Stimulated activated CD4-positive, alpha-beta T cell treated with anti-CD3 and anti-CD28 coated beads, Interleukin-15, amount 100 ng/mL, for 24 hours (primary cell): Measurements from ENCODE around the gene KIF9.
"Not testable (repeated sequence)": the region's sequence is repeated elsewhere in the genome, so short reads cannot be mapped to it uniquely, and the experiment has no call there.

ENCODE experiments used
- DNase-seq: peaks from one replicate; pipeline ENCODE4 v3.0.0-alpha.2; 2020

KIF9 gene

DNA sequence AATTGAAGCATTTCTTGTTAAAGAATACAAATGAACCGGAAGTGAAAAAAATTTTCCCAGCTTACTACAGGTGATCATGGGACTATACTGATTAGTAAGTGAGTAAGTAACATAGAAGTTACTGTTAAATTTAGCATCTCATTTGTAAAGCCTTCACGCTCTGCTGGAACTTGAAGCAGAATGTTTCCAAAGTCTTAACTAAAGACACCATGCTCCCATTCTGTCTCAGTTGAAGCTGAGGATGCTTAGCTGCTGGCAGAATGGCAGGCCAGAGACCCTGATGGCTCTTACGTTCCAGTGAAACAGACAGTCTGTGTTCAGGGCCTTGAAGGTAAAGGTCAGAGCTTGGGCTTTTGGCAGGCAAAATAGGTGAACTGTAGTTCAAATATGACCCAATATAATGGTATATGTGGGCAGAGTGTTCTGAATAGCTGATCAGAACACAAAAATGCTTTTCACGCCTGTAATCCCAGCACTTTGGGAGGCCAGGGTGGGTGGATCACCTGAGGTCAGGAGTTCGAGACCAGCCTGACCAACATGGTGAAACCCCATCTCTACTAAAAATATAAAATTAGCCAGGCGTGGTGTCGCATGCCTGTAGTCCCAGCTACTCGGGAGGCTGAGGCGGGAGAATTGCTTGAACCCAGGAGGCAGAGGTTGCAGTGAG is 9.3 kb upstream of the KIF9 start:
- DNase-seq: not testable (repeated sequence)

DNA sequence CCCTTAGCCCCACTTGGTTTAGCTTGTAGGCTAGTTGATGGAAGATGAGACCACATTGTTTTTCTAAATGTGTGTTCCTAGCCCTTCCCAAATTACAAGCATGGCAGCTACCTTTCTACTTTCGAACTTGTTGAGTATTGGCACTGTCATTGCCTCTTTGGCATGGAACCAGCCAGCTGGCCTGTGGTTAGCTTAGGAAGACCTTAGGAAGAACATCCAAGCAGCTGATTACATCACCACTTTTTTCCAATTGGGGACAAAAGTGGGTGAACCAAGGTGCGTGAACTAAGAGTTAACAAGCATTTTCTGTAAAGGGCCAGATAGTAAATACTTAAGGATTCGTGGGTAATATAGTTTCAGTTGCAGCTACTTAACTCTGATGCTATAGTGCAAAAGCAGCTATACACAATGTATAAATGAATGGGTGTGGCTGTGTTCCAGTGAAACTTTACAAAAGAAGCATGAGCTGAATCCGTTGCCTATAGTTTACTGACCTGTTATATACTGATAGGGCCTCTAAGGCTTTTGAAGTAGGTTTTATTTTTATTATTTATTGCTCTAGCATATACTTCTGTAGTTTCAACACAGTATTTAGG is 8.7 kb upstream of the KIF9 start:
- DNase-seq: no peak

DNA sequence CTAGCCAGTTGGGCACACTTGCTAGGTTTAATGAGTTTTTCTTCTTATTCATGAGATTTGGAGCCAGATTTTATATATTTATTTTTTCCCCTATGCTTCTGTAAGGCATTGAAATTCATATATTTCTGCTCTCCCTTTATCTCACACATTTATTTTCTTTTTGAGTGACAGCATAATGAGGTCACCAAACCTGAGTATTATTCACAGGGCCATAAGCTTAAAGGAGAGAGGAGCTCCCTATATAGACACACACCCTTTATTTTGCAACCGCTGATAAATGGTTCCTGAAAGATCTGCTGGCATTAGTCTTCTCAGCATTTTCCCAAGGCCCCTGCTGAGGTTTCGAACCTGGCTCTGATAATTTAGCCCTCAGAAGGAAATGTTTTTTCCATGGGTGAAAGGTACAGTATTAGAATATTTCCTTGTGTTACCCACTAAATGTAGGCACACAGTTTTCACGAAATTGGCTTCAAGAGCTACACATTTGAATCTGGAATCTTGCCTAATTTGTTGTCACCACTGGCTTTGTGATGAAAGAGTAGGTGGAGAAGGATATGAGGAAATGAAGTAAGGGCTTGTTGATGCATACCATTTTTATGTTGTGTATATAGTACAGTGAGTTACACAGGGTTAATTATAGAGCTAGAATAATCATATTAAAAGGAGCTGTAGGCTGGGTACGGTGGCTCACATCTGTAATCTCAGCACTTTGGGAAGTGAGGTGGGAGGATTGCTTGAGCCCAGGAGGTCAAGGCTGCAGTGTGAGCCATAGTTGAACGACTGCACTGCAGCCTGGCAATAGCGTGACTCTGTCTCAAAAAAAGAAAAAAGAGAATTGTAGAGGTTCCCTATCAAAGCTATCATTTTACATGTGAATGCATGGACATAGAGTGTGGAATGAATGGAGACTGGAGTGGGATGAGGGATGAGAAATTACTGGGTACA is 6.6 kb upstream of the KIF9 start:
- DNase-seq: no peak

DNA sequence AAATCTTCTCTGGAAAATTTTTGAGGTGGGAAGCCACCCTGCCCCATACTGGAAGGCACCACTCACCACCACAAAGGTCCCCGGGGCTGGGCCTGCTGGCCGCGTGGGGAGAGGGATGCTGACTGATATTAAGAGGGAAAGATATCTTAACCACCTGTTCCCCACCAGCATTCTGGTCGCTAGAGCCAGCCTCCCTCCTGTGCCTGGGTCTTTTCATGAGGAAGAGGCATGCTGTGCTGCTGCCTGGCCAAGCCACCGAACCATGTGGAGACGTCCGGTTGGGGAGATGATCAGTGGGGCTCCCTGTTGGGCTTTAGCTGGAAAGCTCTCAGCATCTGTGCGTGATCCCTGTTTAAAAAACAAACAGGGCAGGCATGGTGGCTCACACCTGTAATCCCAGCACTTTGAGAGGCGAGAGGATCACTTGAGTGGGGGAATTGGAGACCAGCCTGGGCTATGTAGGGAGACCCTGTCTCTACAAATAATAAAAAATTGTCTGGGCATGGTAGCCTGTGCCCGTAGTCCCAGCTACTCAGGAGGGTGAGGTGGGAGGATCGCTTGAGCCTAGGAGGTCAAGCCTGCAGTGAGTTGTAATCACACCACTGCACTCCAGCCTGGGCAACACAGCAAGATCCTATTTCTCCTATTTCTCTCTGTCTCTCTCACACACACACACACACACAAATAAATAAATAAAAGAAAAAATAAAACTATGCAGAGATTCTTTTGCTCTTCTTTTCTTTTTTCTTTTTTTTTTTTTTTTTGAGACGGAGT is 1.2 kb upstream of the KIF9 start:
- DNase-seq: peak; percentile 66

DNA sequence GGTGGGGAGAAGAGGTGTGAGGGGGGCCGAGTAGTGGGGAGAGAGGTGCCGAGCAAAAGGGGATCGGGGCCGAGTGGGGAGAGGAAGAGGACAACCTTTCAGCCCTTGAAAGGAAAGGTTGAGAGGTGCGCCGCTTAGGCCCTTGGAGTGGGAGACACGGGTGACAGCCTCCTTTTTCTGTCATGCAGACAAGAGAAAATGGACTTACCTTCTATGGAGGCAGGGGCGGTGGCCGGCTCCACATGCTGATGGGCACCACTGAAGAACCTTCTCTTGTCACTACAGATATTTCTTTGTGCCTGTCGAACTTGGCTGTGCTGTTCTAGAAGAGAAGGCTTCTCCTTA is 566 bp upstream of the KIF9 start:
- peak; percentile 44 for DNase-seq

DNA sequence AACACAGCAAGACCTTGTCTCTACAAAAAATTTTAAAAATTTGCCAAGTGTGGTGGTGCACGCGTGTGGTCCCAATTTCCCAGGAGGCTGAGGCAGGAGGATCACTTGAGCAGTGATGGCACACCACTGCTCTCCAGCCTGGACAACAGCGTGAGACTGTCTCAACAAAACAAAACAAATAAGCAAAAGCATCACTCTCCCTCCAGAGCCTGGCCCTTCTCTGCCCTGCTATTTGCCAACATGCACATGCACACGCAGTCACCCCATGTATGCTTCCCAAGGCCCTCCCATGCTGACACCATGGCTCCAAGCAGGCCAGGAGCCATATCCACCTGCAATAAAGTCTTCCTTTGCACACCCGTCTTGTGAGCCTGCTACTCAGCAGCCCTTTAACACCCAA is 2.1 kb downstream of the KIF9 start:
- no peak for DNase-seq

DNA sequence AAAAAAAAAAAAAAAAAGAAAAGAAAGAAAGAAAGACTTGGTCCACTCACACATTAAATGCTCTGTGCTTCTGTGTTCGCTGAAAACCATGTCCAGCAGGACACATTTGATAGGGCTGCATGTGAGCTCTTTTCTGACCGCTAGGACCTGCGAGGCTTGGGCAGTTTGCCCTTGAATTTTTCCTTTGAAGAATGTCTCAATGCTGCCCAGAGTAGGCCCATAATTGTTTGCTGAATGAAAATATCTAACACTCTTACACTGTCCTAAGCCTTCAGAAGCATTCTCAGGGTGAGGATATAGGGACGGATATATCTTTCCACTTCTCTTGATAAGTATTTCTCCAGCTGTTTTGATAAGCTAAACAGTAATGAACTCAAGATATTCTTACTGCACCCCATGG is 6.0 kb downstream of the KIF9 start:
- DNase-seq: no peak

DNA sequence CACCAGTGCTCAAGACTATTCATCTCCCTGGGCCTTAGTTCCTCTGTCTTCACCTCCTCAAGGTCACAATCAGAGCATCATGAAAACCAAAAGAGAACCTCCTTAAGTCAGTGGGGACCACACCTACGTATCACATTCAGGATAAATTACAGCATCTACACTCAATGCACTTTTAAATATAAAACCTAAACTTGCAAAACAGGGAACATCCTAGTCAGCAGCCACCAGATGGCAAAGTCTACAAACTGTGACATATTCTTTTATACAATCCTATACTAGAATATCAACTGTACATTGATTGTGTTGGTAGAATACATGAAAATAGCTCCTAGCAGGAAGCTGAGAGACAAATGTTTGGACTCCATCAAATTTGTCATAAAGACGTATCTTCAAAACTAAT is 7.9 kb downstream of the KIF9 start:
- no peak for DNase-seq

DNA sequence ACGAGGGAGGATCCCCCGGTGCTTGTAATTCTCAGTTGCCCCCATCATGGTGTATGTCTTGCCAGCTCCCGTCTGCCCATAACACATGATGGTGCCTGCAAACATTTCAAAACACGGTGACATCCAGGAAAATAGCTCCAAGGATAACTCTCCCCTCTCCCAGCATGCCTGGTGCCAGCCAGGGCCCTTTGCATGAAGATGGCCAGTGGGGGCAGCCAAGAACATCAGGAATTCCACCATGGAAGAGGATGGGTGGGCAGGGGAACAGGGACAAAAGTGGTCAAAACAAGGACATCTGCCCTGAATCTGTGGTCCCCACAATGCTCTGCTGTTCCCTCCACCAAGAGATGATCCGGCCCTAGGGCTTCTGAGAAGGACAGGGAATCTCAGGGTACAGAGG is 9.0 kb downstream of the KIF9 start:
- DNase-seq: no peak

DNA sequence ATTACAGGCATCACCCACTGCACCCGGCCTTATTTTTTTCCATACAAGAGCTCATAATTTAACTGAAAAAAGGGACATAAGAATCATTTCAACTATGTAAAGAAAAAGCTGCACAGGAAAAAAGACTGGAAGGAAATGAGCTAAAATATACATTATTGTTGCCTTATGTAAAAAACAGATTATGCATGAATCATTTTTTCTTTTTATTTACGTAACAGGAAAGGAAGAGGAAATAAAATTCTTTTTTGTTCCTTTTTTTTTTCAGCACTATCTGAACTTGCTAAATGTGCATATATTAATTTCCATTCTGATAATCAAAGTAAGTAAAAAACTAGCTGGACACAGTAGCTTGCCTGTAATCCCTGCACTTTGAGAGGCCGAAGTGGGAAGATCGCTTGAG is 12.1 kb downstream of the KIF9 start:
- no peak for DNase-seq

DNA sequence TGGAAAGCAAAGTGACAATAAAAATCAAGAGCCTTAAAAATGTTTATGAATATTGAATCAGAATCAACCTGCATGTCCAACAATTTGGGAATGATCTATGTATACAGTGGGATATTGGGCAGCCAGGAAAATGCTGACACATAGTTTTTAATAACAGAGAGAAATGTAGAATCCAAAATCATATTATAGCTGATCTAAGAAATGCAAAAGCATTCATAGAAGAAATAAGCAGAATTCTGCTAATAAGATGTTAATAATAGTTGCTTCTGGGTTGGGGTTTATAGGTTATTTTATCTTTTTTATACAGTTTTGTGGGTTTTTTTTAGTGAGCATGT is 15.1 kb downstream of the KIF9 start:
- DNase-seq: no peak

DNA sequence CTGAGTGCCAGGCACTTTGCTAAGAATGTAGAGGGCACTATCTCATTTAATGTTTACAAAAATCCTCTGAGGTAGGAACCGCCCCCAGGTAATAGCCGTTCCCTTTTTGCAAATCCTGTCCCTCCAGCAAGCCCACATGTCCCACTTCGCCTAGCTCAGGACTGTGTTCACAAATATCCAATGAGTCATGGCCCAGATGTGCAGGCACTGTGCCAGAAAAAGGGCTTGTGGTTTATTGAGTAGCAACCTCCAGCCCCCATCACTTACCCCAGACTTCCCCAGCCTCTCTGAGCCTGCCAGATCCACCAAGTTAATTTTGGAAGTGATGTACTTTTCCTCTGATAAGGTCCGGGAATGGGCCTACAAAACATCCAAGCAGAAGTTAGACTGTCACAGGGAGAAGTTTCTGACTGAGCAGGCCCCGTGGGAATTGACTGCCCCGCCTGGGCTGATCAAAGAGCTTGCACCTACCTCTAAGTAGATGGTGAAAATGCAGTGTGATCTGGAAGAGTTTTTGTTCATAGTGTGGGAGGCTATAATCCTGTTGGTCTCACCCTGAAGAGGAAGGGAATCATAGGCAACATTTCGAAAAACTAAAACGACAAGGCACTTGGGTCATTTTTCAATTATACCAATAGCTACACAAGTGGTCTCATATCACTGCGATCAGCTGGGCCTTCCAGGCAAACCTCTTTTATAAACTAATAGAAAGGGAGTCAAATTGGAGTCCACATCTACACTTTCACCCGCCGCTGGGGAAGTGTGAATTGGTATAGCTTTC is 15.7 kb downstream of the KIF9 start:
- peak; percentile 63 for DNase-seq

DNA sequence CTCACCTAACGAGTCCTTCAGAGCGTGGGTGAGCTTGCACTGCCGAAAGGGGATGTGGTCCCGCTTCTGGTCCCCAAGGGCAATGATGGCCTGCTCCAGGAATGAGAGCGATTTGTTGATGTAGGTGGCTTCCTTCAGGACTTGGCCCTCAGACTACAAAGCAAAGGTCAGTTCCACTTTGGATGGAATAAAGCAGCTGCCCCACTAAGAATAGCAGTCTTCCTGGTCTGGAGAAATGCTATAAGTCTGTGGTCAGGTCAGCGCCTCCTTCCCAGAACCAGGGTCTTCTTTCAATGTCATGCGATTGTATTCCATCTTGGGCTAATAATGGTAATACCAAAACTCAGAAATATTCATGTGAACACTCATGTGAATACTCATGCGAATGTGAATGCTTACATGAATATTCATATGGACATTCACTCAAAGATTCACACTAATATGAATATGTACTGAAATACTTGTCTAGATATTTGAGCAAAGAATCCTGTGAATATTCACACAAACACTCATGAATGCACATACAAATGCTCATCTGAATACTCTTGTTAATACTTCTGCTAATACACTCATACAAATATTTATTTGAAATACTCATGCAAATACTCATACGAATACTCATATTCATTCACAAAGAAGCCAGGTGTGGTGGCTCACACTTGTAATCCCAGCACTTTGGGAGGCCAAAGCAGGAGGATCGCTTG is 16.7 kb downstream of the KIF9 start:
- DNase-seq: no peak

DNA sequence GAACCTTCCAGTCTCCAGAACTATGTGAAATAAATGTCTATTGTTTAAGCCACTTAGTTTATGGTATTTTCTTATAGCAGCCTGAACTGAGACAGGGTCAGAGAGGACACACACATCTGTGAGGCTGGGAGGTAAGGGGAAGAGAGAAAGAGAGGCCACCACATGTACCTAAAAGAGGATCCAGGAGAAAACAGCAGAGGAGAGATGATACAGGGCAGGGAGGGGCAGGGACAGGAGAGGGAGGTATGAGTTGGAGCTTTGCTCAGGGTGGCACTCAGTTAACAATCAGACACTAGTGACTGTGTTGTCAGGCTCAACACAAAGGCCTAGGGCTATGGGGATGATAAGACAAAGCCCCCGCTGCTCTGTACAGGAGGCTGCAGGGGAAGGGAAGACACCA is 17.6 kb downstream of the KIF9 start:
- DNase-seq: no peak

DNA sequence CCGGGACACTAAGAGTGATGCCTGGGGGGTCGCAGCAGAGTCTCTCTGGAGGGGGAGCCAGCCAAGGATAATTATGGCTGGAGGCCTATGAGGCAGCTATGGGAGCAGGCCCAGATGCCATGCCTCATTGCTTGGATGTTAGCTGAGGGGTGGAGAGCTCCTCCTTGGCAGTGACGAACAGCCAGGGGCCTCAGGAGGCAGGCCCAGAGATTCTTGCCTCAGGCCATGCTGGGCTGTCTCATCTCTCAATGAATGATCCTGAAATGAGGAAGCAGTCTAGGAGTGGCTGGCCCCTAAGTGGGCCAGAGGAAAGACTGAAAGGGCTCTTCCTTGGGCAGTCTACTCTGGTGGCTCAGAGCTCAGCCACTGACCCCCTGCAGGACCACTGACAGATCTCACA is 21.3 kb downstream of the KIF9 start:
- DNase-seq: no peak

DNA sequence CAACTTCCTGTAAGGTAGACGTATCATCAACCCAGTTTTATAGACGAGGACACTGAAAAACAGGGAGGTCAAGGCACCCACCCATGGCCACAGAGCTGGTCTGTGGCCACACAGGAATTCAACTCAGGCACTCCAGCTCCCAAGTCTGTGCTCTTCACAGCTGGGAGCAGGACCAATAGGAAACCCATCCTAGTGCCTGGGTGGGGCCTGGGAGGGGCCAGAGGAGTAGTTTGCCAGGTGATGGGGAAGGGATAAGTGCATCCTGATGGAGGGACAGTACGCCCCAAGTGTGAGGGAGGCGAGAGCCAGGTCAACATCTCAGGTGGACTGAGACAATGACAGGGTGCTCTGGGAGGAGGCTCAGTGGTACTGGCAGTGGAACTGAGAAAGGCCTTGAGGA is 22.0 kb downstream of the KIF9 start:
- DNase-seq: no peak

DNA sequence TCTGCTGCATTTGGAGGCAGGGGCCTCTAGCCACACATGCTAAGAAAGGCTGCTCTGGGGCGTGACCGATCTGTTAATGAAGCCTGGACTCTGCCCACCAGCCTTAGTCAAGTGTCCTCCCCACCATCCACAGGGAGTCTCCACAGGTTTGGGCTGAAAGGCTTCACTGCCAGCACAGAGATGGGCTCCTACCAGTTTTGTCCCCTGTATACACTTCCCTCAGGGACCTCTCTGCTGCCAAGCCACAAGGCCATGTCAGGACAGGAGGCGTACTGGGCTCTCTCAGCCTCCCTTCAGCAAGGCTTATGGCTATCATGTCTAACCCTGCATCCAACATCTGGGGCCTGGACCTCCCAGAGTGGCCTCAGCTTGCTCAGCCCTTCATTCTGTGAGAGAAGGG is 23.5 kb downstream of the KIF9 start:
- no peak for DNase-seq

DNA sequence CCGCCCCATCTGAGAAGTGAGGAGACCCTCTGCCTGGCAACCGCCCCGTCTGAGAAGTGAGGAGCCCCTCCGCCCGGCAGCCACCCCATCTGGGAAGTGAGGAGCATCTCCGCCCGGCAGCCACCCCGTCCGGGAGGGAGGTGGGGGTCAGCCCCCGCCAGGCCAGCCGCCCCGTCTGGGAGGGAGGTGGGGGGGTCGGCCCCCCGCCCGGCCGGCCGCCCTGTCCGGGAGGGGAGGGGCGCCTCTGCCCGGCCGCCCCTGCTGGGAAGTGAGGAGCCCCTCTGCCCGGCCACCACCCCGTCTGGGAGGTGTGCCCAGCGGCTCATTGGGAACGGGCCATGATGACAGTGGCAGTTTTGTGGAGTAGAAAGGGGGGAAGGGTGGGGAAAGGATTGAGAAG is 26.3 kb downstream of the KIF9 start:
- not testable (repeated sequence) for DNase-seq

DNA sequence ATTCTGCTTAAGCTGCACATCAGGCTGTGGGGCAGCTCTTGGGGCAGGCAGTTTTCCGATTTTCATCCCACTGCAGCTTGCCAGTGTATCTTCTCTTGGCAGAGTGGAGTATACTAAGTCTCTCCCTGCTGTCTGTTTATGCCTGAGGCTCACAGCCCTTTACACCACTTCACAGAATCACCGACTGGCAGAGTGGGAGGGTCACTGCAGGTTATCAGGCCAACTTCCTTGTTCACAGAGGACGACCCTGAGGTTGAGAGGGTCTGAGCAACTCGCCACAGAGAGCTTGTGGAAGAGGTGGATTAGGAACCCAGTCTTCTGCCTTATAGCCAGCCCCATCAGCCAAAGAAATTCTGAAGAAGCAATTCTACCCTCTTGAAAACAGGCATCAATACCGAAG is 30.9 kb downstream of the KIF9 start:
- DNase-seq: no peak

DNA sequence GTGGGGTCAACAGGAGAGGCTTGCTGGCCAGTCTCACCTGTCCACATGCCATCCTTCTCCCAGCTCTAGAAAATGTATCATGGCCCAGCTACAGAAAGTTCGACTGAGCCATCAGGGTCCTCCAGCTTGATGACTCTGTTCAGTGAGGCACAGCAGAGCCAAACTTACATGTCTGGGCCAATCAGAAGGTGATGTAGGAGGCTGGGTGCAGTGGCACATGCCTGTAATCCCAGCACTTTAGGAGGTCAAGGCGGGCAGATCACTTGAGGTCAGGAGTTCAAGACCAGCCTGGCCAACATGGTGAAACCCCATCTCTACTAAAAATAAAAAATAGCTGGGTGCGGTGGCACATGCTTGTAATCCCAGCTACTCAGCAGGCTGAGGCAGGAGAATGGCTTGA is 31.5 kb downstream of the KIF9 start:
- not testable (repeated sequence) for DNase-seq

DNA sequence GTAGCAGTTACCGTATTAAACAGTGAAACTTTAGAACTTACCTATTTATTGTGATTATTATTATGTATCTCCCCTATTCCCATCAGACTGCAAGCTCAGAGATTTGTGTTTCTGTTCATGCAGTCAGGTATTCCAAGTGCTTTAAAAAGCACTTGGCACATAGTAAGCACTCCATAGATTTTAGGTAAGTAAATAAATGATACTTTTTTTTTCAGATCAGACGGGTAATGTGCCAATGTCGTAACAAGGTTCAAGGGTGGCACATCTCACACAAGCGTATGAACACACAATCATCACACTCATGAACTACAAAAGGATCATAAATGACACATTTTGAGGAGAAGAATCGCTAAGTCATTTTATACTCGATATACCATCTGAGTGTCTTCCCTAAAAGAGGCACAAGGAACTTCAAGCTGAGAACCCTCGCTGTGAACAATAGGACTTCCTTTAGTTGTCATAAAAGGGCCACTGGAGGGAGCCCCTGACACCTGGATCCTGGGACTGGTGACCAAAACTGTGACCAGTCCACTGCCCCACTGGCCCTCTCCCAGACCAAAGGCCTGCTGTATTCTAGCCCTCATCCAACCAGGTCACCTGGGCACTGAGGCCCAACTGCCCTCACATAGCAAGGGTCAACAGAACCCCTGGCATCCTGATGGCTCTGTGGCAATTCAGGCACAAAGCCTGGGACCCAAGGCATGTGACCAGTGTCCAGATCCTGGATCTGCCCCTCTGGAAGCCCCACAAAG is 32.1 kb downstream of the KIF9 start:
- no peak for DNase-seq
